RWPE2 (cell line): ENCODE results near the gene GSTM3.
A peak's percentile ranks its signal among the peaks of the same experiment; 100 is the strongest.
"Not testable (repeated sequence)": the region's sequence is repeated elsewhere in the genome, so short reads cannot be mapped to it uniquely, and the experiment has no call there.

Experiments
- ATAC-seq: fragments of 200-7000 bp; cut with Tn5 transposase; 3 replicates; pipeline ENCODE4 v1.9.1; 2021; ENCODE audit warnings: low read depth
- DNase-seq: peaks from one replicate; pipeline ENCODE4 v3.0.0-alpha.2; 2020; ENCODE audit warnings: low spot score
- H3K27ac ChIP-seq: fragments of 450-650 bp; 2 replicates; pipeline ENCODE4 v1.5.1; 2017; ENCODE audit warnings: mild to moderate bottlenecking; ENCODE audit not compliant: poor library complexity, severe bottlenecking
- H3K27me3 ChIP-seq: fragments of 250-450 bp; sonication (Bioruptor Pico); 2 replicates; pipeline ENCODE4 v1.5.1; 2021; ENCODE audit warnings: mild to moderate bottlenecking, moderate library complexity; ENCODE audit not compliant: insufficient read depth, poor library complexity, severe bottlenecking
- H3K36me3 ChIP-seq: fragments of 250-450 bp; sonication (Bioruptor Pico); 2 replicates; pipeline ENCODE4 v1.5.1; 2020; ENCODE audit warnings: low read depth, mild to moderate bottlenecking, moderate library complexity
- H3K4me1 ChIP-seq: fragments of 250-450 bp; sonication (Bioruptor Pico); 2 replicates; pipeline ENCODE4 v1.5.1; 2021; ENCODE audit warnings: mild to moderate bottlenecking, moderate library complexity; ENCODE audit not compliant: insufficient read depth, poor library complexity, severe bottlenecking
- H3K4me3 ChIP-seq: fragments of 250-450 bp; sonication (Bioruptor Pico); 2 replicates; pipeline ENCODE4 v1.5.1; 2021; ENCODE audit warnings: mild to moderate bottlenecking, moderate library complexity; ENCODE audit not compliant: severe bottlenecking
- H3K9me3 ChIP-seq: fragments of 250-450 bp; sonication (Bioruptor Pico); 2 replicates; pipeline ENCODE4 v1.5.1; 2021; ENCODE audit warnings: mild to moderate bottlenecking, moderate library complexity; ENCODE audit not compliant: severe bottlenecking
- CTCF ChIP-seq: fragments of 450-650 bp; IDR thresholded peaks from one replicate; pipeline ENCODE4 v1.5.1; 2017; ENCODE audit warnings: mild to moderate bottlenecking, moderate library complexity; ENCODE audit not compliant: poor library complexity, severe bottlenecking

Gene GSTM3

GRCh38 chr1:109757936-109758786 is 17.3 kb upstream of the GSTM3 start:
- no peaks in the 10 kb centered on the region for H3K27me3 ChIP-seq
- peak; percentile 18 for DNase-seq
- TF ChIP-seq CTCF, result no peak
- no peak for ATAC-seq
- no peaks in the 10 kb centered on the region for H3K36me3 ChIP-seq
- no peak overlapping the region for H3K27ac ChIP-seq
- H3K9me3 ChIP-seq, result no peaks in the 10 kb centered on the region
- H3K4me1 ChIP-seq, result no peaks in the 10 kb centered on the region
- H3K4me3 ChIP-seq, result no peak overlapping the region

- H3K27ac ChIP-seq, result no peak overlapping the region
- H3K9me3 ChIP-seq, result no peaks in the 10 kb centered on the region
- no peaks in the 10 kb centered on the region for H3K36me3 ChIP-seq
- H3K4me3 ChIP-seq, result no peak overlapping the region
- ATAC-seq (no peak), DNase-seq (peak; percentile 33)
- TF ChIP-seq CTCF, result no peak
- H3K27me3 ChIP-seq, result no peaks in the 10 kb centered on the region
- no peaks in the 10 kb centered on the region for H3K4me1 ChIP-seq
Measured at GRCh38 chr1:109756848-109757521, 16.1 kb upstream of the GSTM3 start.

- H3K27me3 ChIP-seq, H3K27ac ChIP-seq, H3K4me1 ChIP-seq, H3K9me3 ChIP-seq, ATAC-seq, H3K36me3 ChIP-seq, H3K4me3 ChIP-seq: not testable (repeated sequence)
- peak; percentile 19 for DNase-seq
Measured at GRCh38 chr1:109756325-109756724, 15.5 kb upstream of the GSTM3 start.

GRCh38 chr1:109754738-109755137 is 13.9 kb upstream of the GSTM3 start:
- Histone ChIP-seq H3K9me3 (no peaks in the 10 kb centered on the region), H3K4me1 (no peaks in the 10 kb centered on the region), H3K36me3 (no peaks in the 10 kb centered on the region), H3K27ac (no peak overlapping the region), H3K4me3 (no peak overlapping the region), H3K27me3 (no peaks in the 10 kb centered on the region)
- TF ChIP-seq CTCF, result no peak
- ATAC-seq (no peak), DNase-seq (no peak)

- Histone ChIP-seq H3K27me3 (no peaks in the 10 kb centered on the region), H3K4me1 (no peaks in the 10 kb centered on the region), H3K27ac (no peak overlapping the region), H3K4me3 (no peak overlapping the region), H3K36me3 (no peaks in the 10 kb centered on the region), H3K9me3 (no peaks in the 10 kb centered on the region)
- ATAC-seq (no peak), DNase-seq (no peak)
- no peak for TF ChIP-seq CTCF
Measured at GRCh38 chr1:109751531-109752260, 10.9 kb upstream of the GSTM3 start.
